Astrocyte (in vitro differentiated cells and primary cell): ENCODE data around the gene NUP133. TPM values are rescaled to one million over a fixed set of nuclear protein-coding genes. Genes with fewer than 3 reads are reported as not detected.

Experiments used
- DNase-seq: peaks from one replicate; pipeline ENCODE4 v3.0.0-alpha.2; 2010; ENCODE audit warnings: low read depth
- FAIRE-seq: peaks from 2 replicates; lab custom pipeline; 2011; peaks lifted over from hg19 to GRCh38; lab: Jason Lieb, UNC
- H2AFZ ChIP-seq: 2 replicates; pipeline ENCODE4 v1.6.0; 2012; ENCODE audit warnings: low read depth, low read length, inconsistent platforms
- H3K27ac ChIP-seq: 2 replicates; pipeline ENCODE4 v1.5.1; 2011; ENCODE audit warnings: low read depth, low read length, inconsistent platforms
- H3K27me3 ChIP-seq: 2 replicates; pipeline ENCODE4 v1.6.0; 2011; ENCODE audit warnings: low read length, inconsistent platforms; ENCODE audit not compliant: insufficient read depth
- H3K36me3 ChIP-seq: 2 replicates; pipeline ENCODE4 v1.5.1; 2011; ENCODE audit warnings: low read length, inconsistent platforms; ENCODE audit not compliant: insufficient read depth
- H3K4me1 ChIP-seq: 2 replicates; pipeline ENCODE4 v1.5.1; 2011; ENCODE audit warnings: low read length, inconsistent platforms; ENCODE audit not compliant: insufficient read depth
- H3K4me2 ChIP-seq: 2 replicates; pipeline ENCODE4 v1.6.0; 2012; ENCODE audit warnings: low read length, inconsistent platforms
- H3K4me3 ChIP-seq: 2 replicates; pipeline ENCODE4 v1.5.1; 2011; ENCODE audit warnings: low read depth, mild to moderate bottlenecking, low read length, inconsistent platforms; ENCODE audit not compliant: insufficient read depth
- H3K79me2 ChIP-seq: 2 replicates; pipeline ENCODE4 v1.6.0; 2012; ENCODE audit warnings: mild to moderate bottlenecking, low read length, inconsistent platforms; ENCODE audit not compliant: insufficient read depth
- H3K9ac ChIP-seq: 2 replicates; pipeline ENCODE4 v1.6.0; 2012; ENCODE audit warnings: mild to moderate bottlenecking, low read length, inconsistent platforms
- H3K9me3 ChIP-seq: 2 replicates; pipeline ENCODE4 v1.5.1; 2012; ENCODE audit warnings: low read depth, mild to moderate bottlenecking, low read length, inconsistent platforms; ENCODE audit not compliant: insufficient read depth
- H4K20me1 ChIP-seq: 2 replicates; pipeline ENCODE4 v1.6.0; 2012; ENCODE audit warnings: low read length, inconsistent platforms; ENCODE audit not compliant: insufficient read depth
- H3K27ac Mint-ChIP-seq: one replicate; pipeline ENCODE4 v1.8.0; 2021; ENCODE audit warnings: mild to moderate bottlenecking, mixed read lengths; ENCODE audit not compliant: unreplicated experiment
- H3K27me3 Mint-ChIP-seq: one replicate; pipeline ENCODE4 v1.8.0; 2021; ENCODE audit warnings: low read depth, mixed read lengths; ENCODE audit not compliant: unreplicated experiment
- H3K36me3 Mint-ChIP-seq: one replicate; pipeline ENCODE4 v1.8.0; 2021; ENCODE audit warnings: low read depth, mixed read lengths; ENCODE audit not compliant: unreplicated experiment
- H3K4me1 Mint-ChIP-seq: one replicate; pipeline ENCODE4 v1.8.0; 2021; ENCODE audit warnings: low read depth, mixed read lengths; ENCODE audit not compliant: unreplicated experiment
- H3K4me3 Mint-ChIP-seq: one replicate; pipeline ENCODE4 v1.8.0; 2021; ENCODE audit warnings: mild to moderate bottlenecking, moderate library complexity, mixed read lengths; ENCODE audit not compliant: unreplicated experiment
- H3K9me3 Mint-ChIP-seq: one replicate; pipeline ENCODE4 v1.8.0; 2021; ENCODE audit warnings: mild to moderate bottlenecking, mixed read lengths; ENCODE audit not compliant: unreplicated experiment
- CTCF ChIP-seq: IDR thresholded peaks from 2 replicates; pipeline ENCODE4 v1.5.1; 2011; ENCODE audit warnings: low read depth, mild to moderate bottlenecking, inconsistent platforms, low read length, moderate library complexity; ENCODE audit not compliant: insufficient read depth
- EZH2 ChIP-seq: IDR thresholded peaks from 2 replicates; pipeline ENCODE4 v1.6.1; 2012; ENCODE audit warnings: mild to moderate bottlenecking, low read length, inconsistent platforms; ENCODE audit not compliant: insufficient read depth
- total RNA-seq: library from RNA; stranded (reverse); gene quantifications from 2 replicates; pipeline ENCODE4 v1.2.1, GENCODE V29; 2021

NUP133 gene
- total RNA-seq, 1 donor from 2014 or later: 35.1 TPM

GRCh38 chr1:229485318-229485717 is 22.8 kb downstream of the NUP133 start:
- DNase-seq (no peak), FAIRE-seq (no peak)
- Histone ChIP-seq H3K9ac (no peak overlapping the region), H4K20me1 (no peaks in the 10 kb centered on the region), H3K27me3 (no peaks in the 10 kb centered on the region), H3K4me1 (no peaks in the 10 kb centered on the region), H3K4me3 (no peak overlapping the region), H3K36me3 (peaks cover 47% of the 10 kb centered on the region), H3K4me2 (no peak overlapping the region), H2AFZ (no peak overlapping the region), H3K79me2 (no peaks in the 10 kb centered on the region), H3K27ac (no peak overlapping the region), H3K9me3 (no peaks in the 10 kb centered on the region)
- Mint-ChIP-seq H3K4me3 (no peak overlapping the region), H3K27ac (no peak overlapping the region), H3K36me3 (peaks cover 7% of the 10 kb centered on the region), H3K27me3 (no peaks in the 10 kb centered on the region), H3K4me1 (no peaks in the 10 kb centered on the region), H3K9me3 (no peaks in the 10 kb centered on the region)
- TF ChIP-seq EZH2: no peak

- H3K9me3 ChIP-seq: no peaks in the 10 kb centered on the region
- no peak for TF ChIP-seq EZH2
- TF ChIP-seq CTCF: no peak
- peaks cover 14% of the 10 kb centered on the region for H4K20me1 ChIP-seq
- H3K4me2 ChIP-seq: no peak overlapping the region
- no peak overlapping the region for H3K4me3 Mint-ChIP-seq
- no peak overlapping the region for H3K27ac ChIP-seq
- no peak overlapping the region for H2AFZ ChIP-seq
- H3K36me3 Mint-ChIP-seq: peaks cover 6% of the 10 kb centered on the region
- DNase-seq (no peak), FAIRE-seq (no peak)
- no peaks in the 10 kb centered on the region for H3K27me3 Mint-ChIP-seq
- H3K4me1 Mint-ChIP-seq: no peaks in the 10 kb centered on the region
- H3K27me3 ChIP-seq: no peaks in the 10 kb centered on the region
- no peak overlapping the region for H3K4me3 ChIP-seq
- H3K9ac ChIP-seq: no peak overlapping the region
- H3K9me3 Mint-ChIP-seq: no peaks in the 10 kb centered on the region
- no peaks in the 10 kb centered on the region for H3K79me2 ChIP-seq
- no peak overlapping the region for H3K27ac Mint-ChIP-seq
- H3K4me1 ChIP-seq: no peaks in the 10 kb centered on the region
- peaks cover 30% of the 10 kb centered on the region for H3K36me3 ChIP-seq
Measured at GRCh38 chr1:229482511-229482910, 25.6 kb downstream of the NUP133 start.

- Mint-ChIP-seq H3K9me3 (no peaks in the 10 kb centered on the region), H3K4me1 (no peaks in the 10 kb centered on the region), H3K36me3 (peaks cover 9% of the 10 kb centered on the region), H3K27me3 (no peaks in the 10 kb centered on the region), H3K27ac (no peak overlapping the region), H3K4me3 (no peak overlapping the region)
- Histone ChIP-seq H3K9ac (no peak overlapping the region), H3K27ac (no peak overlapping the region), H3K4me1 (no peaks in the 10 kb centered on the region), H3K27me3 (no peaks in the 10 kb centered on the region), H3K79me2 (no peaks in the 10 kb centered on the region), H3K4me2 (no peak overlapping the region), H3K9me3 (no peaks in the 10 kb centered on the region), H3K4me3 (no peak overlapping the region), H4K20me1 (peaks cover 14% of the 10 kb centered on the region), H3K36me3 (peaks cover 19% of the 10 kb centered on the region), H2AFZ (no peak overlapping the region)
- TF ChIP-seq CTCF: no peak
- TF ChIP-seq EZH2: no peak
- FAIRE-seq (no peak), DNase-seq (no peak)
Measured at GRCh38 chr1:229480495-229480894, 27.6 kb downstream of the NUP133 start.
